ENCODE measurements around the gene ACOT8. TPM values are rescaled to one million over a fixed set of nuclear protein-coding genes. Genes with fewer than 3 reads are reported as not detected.
A peak's percentile ranks its signal among the peaks of the same experiment; 100 is the strongest.

ACOT8 gene
- total RNA-seq, 1 donor from 2014 or later: 15.9 TPM

- peaks cover 24% of the 10 kb centered on the region for H3K4me1 Mint-ChIP-seq (ENCODE audit: low read depth)
- H3K36me3 Mint-ChIP-seq (ENCODE audit: low read depth): peaks cover 6% of the 10 kb centered on the region
- no peaks in the 10 kb centered on the region for H3K9me3 Mint-ChIP-seq (ENCODE audit: low read depth)
- no peak for TF ChIP-seq CTCF (IDR thresholded peaks at IDR 0.05)
- no peak overlapping the region for H3K4me3 Mint-ChIP-seq (ENCODE audit: unreplicated experiment)
- H3K27me3 Mint-ChIP-seq (ENCODE audit: low read depth): no peaks in the 10 kb centered on the region
- no peak for DNase-seq (ENCODE audit: low spot score)
- H3K27ac Mint-ChIP-seq (ENCODE audit: unreplicated experiment): no peak overlapping the region
Measured at GRCh38 chr20:45886590-45887345, 29.6 kb upstream of the ACOT8 start.

GRCh38 chr20:45883100-45883469 lies 25.9 kb upstream of the ACOT8 start:
- Mint-ChIP-seq H3K9me3 (ENCODE audit: low read depth) (no peaks in the 10 kb centered on the region), H3K4me1 (ENCODE audit: low read depth) (peaks cover 26% of the 10 kb centered on the region), H3K36me3 (ENCODE audit: low read depth) (peaks cover 6% of the 10 kb centered on the region), H3K27ac (ENCODE audit: unreplicated experiment) (no peak overlapping the region), H3K4me3 (ENCODE audit: unreplicated experiment) (no peak overlapping the region), H3K27me3 (ENCODE audit: low read depth) (no peaks in the 10 kb centered on the region)
- no peak for TF ChIP-seq CTCF (IDR thresholded peaks at IDR 0.05)
- DNase-seq (ENCODE audit: low spot score): no peak

- Mint-ChIP-seq H3K4me3 (ENCODE audit: unreplicated experiment) (peak overlapping the region; percentile 50), H3K36me3 (ENCODE audit: low read depth) (peaks cover 6% of the 10 kb centered on the region), H3K27ac (ENCODE audit: unreplicated experiment) (peak overlapping the region; percentile 19), H3K27me3 (ENCODE audit: low read depth) (no peaks in the 10 kb centered on the region), H3K4me1 (ENCODE audit: low read depth) (peaks cover 26% of the 10 kb centered on the region), H3K9me3 (ENCODE audit: low read depth) (no peaks in the 10 kb centered on the region)
- no peak for DNase-seq (ENCODE audit: low spot score)
- no peak for TF ChIP-seq CTCF (IDR thresholded peaks at IDR 0.05)
Measured at GRCh38 chr20:45882469-45883099, 25.4 kb upstream of the ACOT8 start.

GRCh38 chr20:45880988-45881788 lies 24.0 kb upstream of the ACOT8 start, which contains the start of gene ZSWIM1:
Gene ZSWIM1, plus strand, starts transcription at chr20:45881227. Its CDS starts 1,366 bp downstream, at chr20:45882593.
- DNase-seq (ENCODE audit: low spot score): peak; percentile 99
- H3K4me1 Mint-ChIP-seq (ENCODE audit: low read depth): peaks cover 26% of the 10 kb centered on the region
- no peak for TF ChIP-seq CTCF (IDR thresholded peaks at IDR 0.05)
- peaks cover 10% of the 10 kb centered on the region for H3K36me3 Mint-ChIP-seq (ENCODE audit: low read depth)
- peak within 1 kb of the TSS; percentile 93 for H3K27ac Mint-ChIP-seq (ENCODE audit: unreplicated experiment)
- peak within 1 kb of the TSS; percentile 85 for H3K4me3 Mint-ChIP-seq (ENCODE audit: unreplicated experiment)
- H3K27me3 Mint-ChIP-seq (ENCODE audit: low read depth): no peaks in the 10 kb centered on the region
- no peaks in the 10 kb centered on the region for H3K9me3 Mint-ChIP-seq (ENCODE audit: low read depth)

Measured in chondrocyte (in vitro differentiated cells).